GM21529 (cell line): ENCODE results near the gene PDIA5.
"Not testable (repeated sequence)": the region's sequence is repeated elsewhere in the genome, so short reads cannot be mapped to it uniquely, and the experiment has no call there.

Experiments used
- ATAC-seq: cut with Tn5 transposase; IDR thresholded peaks from one replicate; pipeline ENCODE4 v1.9.1; 2021; ENCODE audit not compliant: unreplicated experiment

Gene PDIA5

DNA sequence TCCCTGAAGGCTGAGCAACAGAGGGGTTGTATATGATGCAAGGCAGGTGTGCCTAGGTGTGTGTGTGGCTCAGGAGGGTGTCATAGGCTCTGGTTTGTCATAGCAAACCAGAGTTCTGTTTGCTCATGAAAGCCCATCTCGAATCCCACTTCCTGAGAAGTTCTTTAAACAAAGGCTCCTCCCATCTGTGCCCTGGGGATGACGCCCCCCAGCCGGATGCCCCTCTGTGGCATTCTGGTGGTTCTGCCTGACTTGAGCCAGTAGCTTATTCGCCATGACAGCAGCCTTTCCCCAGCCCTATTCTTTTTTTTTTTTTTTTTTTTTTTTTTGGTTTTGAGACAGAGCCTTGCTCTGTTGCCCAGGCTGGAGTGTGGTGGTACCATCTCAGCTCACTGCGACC, 45.4 kb downstream of the PDIA5 start:
- no peak for ATAC-seq

DNA sequence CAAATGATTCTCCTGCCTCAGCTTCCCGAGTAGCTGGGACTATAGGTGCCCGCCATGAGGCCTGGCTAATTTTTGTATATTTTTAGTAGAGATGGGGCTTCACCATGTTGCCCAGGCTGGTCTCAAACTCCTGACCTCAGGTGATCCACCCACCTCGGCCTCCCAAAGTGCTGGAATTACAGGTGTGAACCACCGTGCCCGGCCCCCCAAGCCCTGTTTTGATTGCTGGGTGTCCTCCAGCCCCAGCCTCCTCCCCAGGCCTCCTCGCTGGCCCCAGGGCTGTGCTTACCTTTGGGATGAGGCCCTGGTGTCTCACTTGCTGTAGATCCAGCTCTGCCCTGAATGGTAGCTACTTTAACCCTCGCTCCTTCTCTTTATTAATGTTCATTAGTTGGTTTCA, 45.8 kb downstream of the PDIA5 start:
- ATAC-seq = not testable (repeated sequence)

- no peak for ATAC-seq
These were observed 47.1 kb downstream of the PDIA5 start for GRCh38 chr3:123113889-123114450.

DNA sequence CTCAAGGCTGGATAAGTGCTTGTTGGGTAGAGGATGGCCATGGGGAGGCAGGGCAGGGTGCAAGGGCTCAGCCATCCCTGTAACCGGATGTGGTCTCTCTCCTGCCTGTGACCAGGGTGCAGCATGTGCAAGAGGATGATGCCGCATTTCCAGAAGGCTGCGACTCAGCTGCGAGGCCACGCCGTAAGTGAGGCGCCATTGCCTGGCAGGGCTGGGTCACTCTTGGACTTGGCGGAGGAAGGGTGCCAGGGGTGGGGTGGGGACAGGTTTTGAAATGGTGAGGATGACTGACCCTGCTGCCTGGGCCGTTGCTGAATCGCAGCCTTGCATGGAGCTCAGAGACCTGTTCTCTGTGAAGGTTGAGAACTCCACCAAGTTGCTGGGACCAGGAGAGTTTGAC, 49.3 kb downstream of the PDIA5 start:
- no peak for ATAC-seq

DNA sequence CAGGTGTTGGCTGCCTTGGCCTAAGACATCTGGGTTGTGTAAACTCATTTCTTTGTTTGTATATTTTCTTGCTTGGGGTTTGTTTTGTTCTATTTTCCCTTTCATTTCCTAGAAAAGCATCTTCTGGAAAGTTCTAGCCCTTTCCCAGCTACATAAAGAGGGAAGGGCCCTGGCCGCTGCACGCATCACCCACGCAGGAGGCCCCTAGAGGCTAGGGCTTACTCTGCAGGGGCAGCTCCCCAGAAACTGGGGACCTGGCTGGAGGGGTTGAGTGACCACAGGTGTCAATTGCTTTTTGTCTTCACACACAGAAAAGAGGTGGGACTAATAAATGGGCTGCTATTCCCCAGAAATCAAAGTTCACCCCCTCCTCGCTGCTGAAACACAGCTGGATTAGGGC, 52.6 kb downstream of the PDIA5 start:
- ATAC-seq = no peak

- no peak for ATAC-seq
These were observed 53.0 kb downstream of the PDIA5 start for GRCh38 chr3:123119802-123120201.

DNA sequence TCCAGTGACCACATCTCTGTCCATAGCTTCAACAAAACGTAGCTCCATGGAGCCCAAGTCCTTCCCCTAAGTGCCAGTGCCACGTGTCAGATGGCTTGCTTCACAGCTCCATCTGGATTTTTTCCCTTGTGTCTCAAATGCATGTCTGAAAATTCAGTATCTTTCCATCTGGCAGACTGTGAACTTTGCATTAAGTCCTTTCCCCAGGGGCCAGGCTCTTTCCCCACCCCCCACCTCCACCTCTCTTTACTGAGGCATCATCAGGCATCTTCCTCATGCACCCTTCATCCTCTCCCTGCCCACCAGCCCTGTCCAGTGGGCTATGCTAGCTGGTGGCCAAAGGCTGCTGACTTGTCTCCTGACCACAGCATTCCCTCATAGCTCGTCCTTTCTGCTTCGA, 53.7 kb downstream of the PDIA5 start:
- ATAC-seq = no peak

DNA sequence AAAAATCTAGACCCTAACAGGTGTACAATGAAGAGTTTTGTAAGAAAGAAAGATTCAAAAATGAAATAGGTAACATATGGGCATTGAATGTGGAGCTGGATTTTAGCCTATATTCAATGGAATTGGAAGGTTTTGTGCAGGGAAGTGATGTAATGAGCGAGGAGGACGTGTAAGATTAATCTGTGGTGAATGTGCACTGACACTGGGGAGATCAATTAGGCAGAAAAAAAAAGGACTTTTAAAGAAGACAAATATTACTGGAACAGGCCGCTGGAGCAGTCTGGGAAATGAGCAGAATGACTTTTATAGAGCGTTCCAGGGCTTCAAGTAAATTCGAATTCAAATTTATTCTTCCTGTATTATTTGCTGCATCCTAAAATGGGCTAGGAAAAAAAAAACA, 55.2 kb downstream of the PDIA5 start:
- ATAC-seq = no peak

- no peak for ATAC-seq
These were observed 55.9 kb downstream of the PDIA5 start for GRCh38 chr3:123122525-123123315.

- no peak for ATAC-seq
These were observed 57.1 kb downstream of the PDIA5 start for GRCh38 chr3:123123716-123124616.

DNA sequence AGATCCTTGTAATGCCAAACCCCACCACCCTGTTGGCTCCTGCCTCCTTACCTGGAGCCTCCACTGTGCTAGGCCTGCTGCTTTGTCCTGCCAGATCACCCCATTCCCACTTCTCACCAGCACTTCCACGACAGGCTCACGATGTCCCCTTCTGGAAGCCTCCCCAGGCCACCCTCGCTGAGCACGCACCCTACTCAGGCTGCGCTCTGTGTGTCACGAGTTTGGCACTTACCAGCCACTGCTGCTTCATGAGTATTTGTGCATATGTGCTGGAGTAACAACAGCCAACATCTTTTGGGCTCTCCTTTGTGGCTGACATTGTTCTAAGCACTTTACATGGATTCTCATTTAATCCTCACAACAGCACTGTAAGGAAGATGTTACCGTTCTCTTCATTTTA, 58.1 kb downstream of the PDIA5 start:
- ATAC-seq = no peak

- ATAC-seq = no peak
These were observed 59.2 kb downstream of the PDIA5 start for GRCh38 chr3:123126031-123126430.

DNA sequence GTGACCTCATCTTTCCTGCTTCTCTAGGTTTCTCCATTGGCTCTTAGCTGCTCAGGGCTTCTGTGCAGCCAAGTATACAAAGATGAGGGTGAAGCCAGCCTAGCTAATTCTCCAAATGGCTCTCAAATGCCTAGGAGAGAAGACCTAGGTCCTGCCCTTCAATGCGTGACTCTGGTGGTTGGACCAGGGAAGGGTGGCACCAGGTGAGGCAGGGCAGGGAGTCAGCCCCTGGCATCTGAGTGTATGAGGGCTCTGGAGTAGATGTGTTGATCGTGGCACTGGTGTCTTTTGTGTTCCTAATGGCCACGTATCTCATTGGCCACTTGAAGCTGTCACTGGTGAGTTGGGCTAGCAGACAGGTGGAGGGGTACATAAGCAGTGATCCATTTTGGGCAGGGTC, 59.8 kb downstream of the PDIA5 start:
- ATAC-seq = no peak

GRCh38 chr3:123129092-123129491, 62.3 kb downstream of the PDIA5 start:
- ATAC-seq = no peak

DNA sequence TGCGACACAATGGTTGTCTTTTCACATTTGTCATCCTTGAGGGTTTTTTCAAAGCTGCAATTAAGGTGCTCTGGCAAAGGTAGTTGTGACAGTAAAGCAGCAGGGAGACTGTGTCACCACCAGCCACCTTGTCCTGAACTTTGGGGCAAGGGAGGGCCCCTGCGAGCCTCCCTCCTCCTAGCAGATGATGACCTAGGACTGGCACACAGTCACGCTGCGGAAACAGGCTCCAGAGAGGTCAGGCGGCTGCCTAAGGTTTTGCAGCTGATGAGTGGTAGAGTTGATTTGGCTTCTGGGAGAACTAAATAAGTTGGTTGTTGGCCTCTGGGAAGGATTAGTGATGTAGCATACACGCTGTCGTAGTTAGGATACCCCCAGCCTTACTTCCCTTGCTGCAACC, 62.7 kb downstream of the PDIA5 start:
- no peak for ATAC-seq

- ATAC-seq = no peak
These were observed 63.4 kb downstream of the PDIA5 start for GRCh38 chr3:123130079-123130750.

DNA sequence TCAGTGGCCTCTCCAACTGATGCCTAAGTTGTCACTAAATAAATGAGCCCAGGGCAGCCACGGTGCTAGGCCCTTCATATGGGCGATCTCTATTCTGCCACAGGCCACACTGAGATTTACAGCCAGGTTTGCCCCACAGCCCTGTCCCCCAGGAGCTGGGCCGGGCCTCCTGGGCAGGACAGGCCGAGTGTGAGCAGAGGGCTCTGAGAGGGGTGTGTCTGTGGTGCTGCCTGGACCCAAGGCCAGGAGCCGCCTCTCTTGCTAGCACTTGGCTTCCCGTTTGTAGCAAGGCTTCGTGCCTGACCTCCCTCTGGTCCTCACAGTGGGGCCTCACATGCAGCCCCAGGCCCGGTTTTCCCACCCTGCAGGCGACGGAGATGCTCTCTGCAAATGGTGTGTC, 67.8 kb downstream of the PDIA5 start:
- no peak for ATAC-seq

GRCh38 chr3:123137001-123137400, 70.2 kb downstream of the PDIA5 start:
- ATAC-seq = no peak

DNA sequence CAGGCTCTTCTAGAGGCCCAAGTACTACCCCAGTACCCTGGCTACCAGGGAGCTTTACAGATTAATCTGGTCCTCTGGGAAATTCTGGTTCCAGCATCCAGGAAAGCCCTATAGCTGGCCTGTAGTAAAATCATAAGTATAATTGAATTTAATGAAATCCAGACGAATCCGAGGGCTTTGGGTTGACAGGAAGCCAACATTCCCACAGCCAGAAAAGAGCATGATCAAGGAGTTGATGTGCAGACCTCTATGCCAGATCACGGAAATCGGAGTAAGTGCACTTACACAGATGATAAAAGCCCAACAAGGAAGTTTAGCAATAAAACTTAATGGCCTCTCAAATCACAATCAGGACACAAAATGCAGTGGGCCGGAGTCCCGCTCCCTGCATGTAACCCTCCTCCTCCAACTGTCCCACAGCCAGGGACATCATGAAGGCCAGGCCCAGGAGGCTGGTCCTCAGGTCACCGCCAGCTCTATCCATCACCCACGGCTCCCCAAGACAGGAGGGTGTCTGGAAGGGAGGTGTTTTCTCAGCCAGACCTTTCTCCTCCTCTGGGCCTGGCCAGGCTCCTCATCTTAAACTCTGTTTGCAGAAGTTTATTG, 72.1 kb downstream of the PDIA5 start:
- no peak for ATAC-seq

DNA sequence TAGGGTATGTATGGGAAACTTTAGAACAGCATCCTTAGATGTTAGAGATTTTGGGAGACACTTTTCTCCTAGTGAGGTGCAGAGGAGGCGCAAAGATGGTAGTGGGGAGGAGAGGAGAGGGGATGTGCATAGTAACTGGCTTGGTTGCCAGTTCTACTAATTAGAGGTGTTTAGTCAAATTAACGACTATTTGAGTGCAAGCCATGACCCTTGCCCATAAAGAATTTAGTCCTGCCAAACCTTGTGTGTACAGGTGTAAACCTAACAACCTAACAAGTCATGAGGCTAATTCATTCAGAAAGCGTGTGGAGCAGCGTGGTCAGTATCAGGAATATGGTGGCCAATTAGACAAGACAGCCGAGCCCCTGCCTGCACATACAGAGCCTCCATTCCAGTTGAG, 72.7 kb downstream of the PDIA5 start:
- no peak for ATAC-seq

- no peak for ATAC-seq
These were observed 73.7 kb downstream of the PDIA5 start for GRCh38 chr3:123140550-123140949.
